B cell (primary cell): Measurements from ENCODE around the gene MRPS27. TPM values are rescaled to one million over a fixed set of nuclear protein-coding genes. Genes with fewer than 3 reads are reported as not detected.
"Not testable (repeated sequence)": the region's sequence is repeated elsewhere in the genome, so short reads cannot be mapped to it uniquely, and the experiment has no call there.

ENCODE experiments used
- ATAC-seq: fragments of 200-7000 bp; cut with Tn5 transposase; one replicate; pipeline ENCODE4 v1.10.0; 2021; ENCODE audit warnings: low read depth, mild to moderate bottlenecking, moderate number of reproducible peaks, moderate library complexity
- CTCF ChIA-PET: fragments of 350-600 bp; sonication (Branson Sonifier 250); formaldehyde crosslinking; loops from one replicate; lab custom pipeline; 2021; ENCODE audit warnings: antibody characterized with exemption, inconsistent platforms; lab: Charles Lee
- POLR2A ChIA-PET: fragments of 350-600 bp; sonication (Branson Sonifier 250); formaldehyde crosslinking; loops from one replicate; lab custom pipeline; 2021; ENCODE audit warnings: antibody characterized with exemption; lab: Charles Lee
- DNase-seq: peaks from one replicate; pipeline ENCODE4 v3.0.0; 2013
- H2AFZ ChIP-seq: 2 replicates; pipeline ENCODE4 v1.6.1; 2012; ENCODE audit warnings: mild to moderate bottlenecking, low read depth, low read length; ENCODE audit not compliant: insufficient read depth, poor library complexity, severe bottlenecking
- H3K27ac ChIP-seq, 2 donors: 1 replicate in 1 of 2; 2 replicates in 1 of 2; pipeline ENCODE4 v1.5.1; 2012 to 2013; ENCODE audit warnings: low read length in 2 of 2, mild to moderate bottlenecking in 2 of 2, moderate library complexity in 1 of 2
- H3K27me3 ChIP-seq, 4 experiments: fragments of 200-600 bp in 1 of 4; sonication (generic) in 1 of 4; replicated peaks in 1 of 4; 1 replicate in 2 of 4; 2 replicates in 2 of 4; pipeline versions ENCODE4 v1.6.1 to v1.7.0; 2013 to 2016; ENCODE audit warnings: low read length in 3 of 4, mild to moderate bottlenecking in 2 of 4, mixed read lengths in 1 of 4, moderate library complexity in 1 of 4; ENCODE audit not compliant: insufficient read depth in 4 of 4, control insufficient read depth in 3 of 4; ENCODE audit errors: control extremely low read depth in 1 of 4
- H3K36me3 ChIP-seq, 2 experiments: replicated peaks in 1 of 2; 1 replicate in 1 of 2; 2 replicates in 1 of 2; pipeline versions ENCODE4 v1.6.1 to v1.7.1; 2013; ENCODE audit warnings: low read length in 1 of 2; ENCODE audit not compliant: insufficient read depth in 2 of 2, control insufficient read depth in 1 of 2; ENCODE audit errors: control extremely low read depth in 1 of 2, extremely low read depth in 1 of 2
- H3K4me1 ChIP-seq, 2 donors: fragments of 200-600 bp in 1 of 2; sonication (generic) in 1 of 2; 1 replicate in 1 of 2; 2 replicates in 1 of 2; pipeline versions ENCODE4 v1.5.1 to v1.6.1; 2013 to 2017; ENCODE audit warnings: low read length in 2 of 2; ENCODE audit not compliant: control insufficient read depth in 2 of 2, insufficient read depth in 2 of 2
- H3K4me2 ChIP-seq: replicated peaks from 2 replicates; pipeline ENCODE3; 2012; ENCODE audit warnings: mild to moderate bottlenecking, low read depth, low read length; ENCODE audit not compliant: poor library complexity, severe bottlenecking
- H3K4me3 ChIP-seq, 5 experiments: fragments of 200-600 bp in 1 of 5; sonication (generic) in 1 of 5; 1 replicate in 3 of 5; 2 replicates in 2 of 5; pipeline versions ENCODE4 v1.5.1 to v1.7.0; 2011 to 2016; ENCODE audit warnings: low read length in 4 of 5, mild to moderate bottlenecking in 4 of 5, low read depth in 2 of 5, control low read depth in 1 of 5, moderate library complexity in 1 of 5; ENCODE audit not compliant: insufficient read depth in 1 of 5; ENCODE audit errors: control extremely low read depth in 1 of 5, extremely low read depth in 1 of 5
- H3K79me2 ChIP-seq: fragments of 200-600 bp; sonication (generic); one replicate; pipeline ENCODE4 v1.6.0; 2016; ENCODE audit warnings: low read length; ENCODE audit not compliant: control insufficient read depth, insufficient read depth
- H3K9ac ChIP-seq: fragments of 200-600 bp; sonication (generic); 2 replicates; pipeline ENCODE4 v1.6.1; 2017; ENCODE audit warnings: mild to moderate bottlenecking, low read length, moderate library complexity
- H3K9me3 ChIP-seq, 3 donors: one replicate each; pipeline versions ENCODE4 v1.6.1 to v1.7.1; 2013; ENCODE audit warnings: low read length in 2 of 3; ENCODE audit not compliant: control insufficient read depth in 2 of 3, insufficient read depth in 1 of 3; ENCODE audit errors: control extremely low read depth in 1 of 3
- H4K20me1 ChIP-seq: 2 replicates; pipeline ENCODE4 v1.6.0; 2012; ENCODE audit warnings: mild to moderate bottlenecking, low read length; ENCODE audit not compliant: insufficient read depth, control insufficient read depth, poor library complexity, severe bottlenecking
- H3K27ac Mint-ChIP-seq: one replicate; pipeline ENCODE4 v1.8.0; 2021; ENCODE audit warnings: mixed read lengths
- H3K27me3 Mint-ChIP-seq: one replicate; pipeline ENCODE4 v1.8.0; 2021; ENCODE audit warnings: mixed read lengths
- H3K4me1 Mint-ChIP-seq: one replicate; pipeline ENCODE4 v1.8.0; 2021; ENCODE audit warnings: mixed read lengths
- H3K4me3 Mint-ChIP-seq: one replicate; pipeline ENCODE4 v1.8.0; 2021; ENCODE audit warnings: mixed read lengths
- H3K9me3 Mint-ChIP-seq: one replicate; pipeline ENCODE4 v1.8.0; 2022; ENCODE audit warnings: mixed read lengths; ENCODE audit not compliant: insufficient read depth
- CTCF ChIP-seq: fragments of 200-600 bp; IDR thresholded peaks from one replicate; pipeline ENCODE4 v1.8.0; 2022; ENCODE audit warnings: antibody characterized with exemption, mild to moderate bottlenecking
- EZH2 ChIP-seq: IDR thresholded peaks from 2 replicates; pipeline ENCODE4 v1.6.1; 2012; ENCODE audit warnings: borderline replicate concordance, low read depth, mild to moderate bottlenecking, moderate library complexity, low read length; ENCODE audit not compliant: insufficient read depth, poor library complexity, severe bottlenecking
- WGBS: methylation state at CpG from one replicate; pipeline ENCODE4 v1.1.5; 2013; ENCODE audit warnings: missing lambda C conversion rate; ENCODE audit not compliant: insufficient coverage; 5-methylcytosine and 5-hydroxymethylcytosine counted together
- intact Hi-C: fragments of 100-400 bp; cut with micrococcal nuclease; formaldehyde crosslinking; loops from one replicate; pipeline ENCODE4 v1.10.0; 2022
- polyA plus RNA-seq: library from polyadenylated mRNA; depleted of rRNA; stranded (reverse); fragments of >200 nt; gene quantifications from 2 replicates; pipeline ENCODE4 v1.2.3, GENCODE V29; 2012
- total RNA-seq, 2 donors: library from RNA; stranded (reverse); fragments of 120-200 nt in 1 of 2; gene quantifications; 1 replicate in 1 of 2; 2 replicates in 1 of 2; pipeline versions ENCODE4 v1.2.3 to v1.2.4, GENCODE V29; 2013 to 2022

MRPS27 gene
- total and polyA plus RNA-seq, 2 donors (not counting 1 experiment from before 2014, with no cell fraction given), result 33.4 to 58.3 TPM

GRCh38 chr5:72319435-72319975 is 535 bp downstream of the MRPS27 start:
- H3K27me3 Mint-ChIP-seq, H3K9me3 ChIP-seq, H3K36me3 ChIP-seq, H3K9me3 Mint-ChIP-seq, H3K27me3 ChIP-seq, H4K20me1 ChIP-seq, intact Hi-C loops, DNase-seq, ATAC-seq: not testable (repeated sequence)
- Histone ChIP-seq H3K4me2 (peak overlapping the region; percentile 92), H3K4me3 (peak overlapping the region; percentile 61 to 98 (median 81)), H3K4me1 (peaks cover 8 to 13% of the 10 kb centered on the region in 2 donors), H2AFZ (peak overlapping the region; percentile 89), H3K79me2 (peaks cover 58% of the 10 kb centered on the region), H3K9ac (peak overlapping the region; percentile 74), H3K27ac (peak overlapping the region in 1 of 2 donors; percentile 56)
- POLR2A ChIA-PET, result interaction anchor here (0.7 to 1.6 kb wide), 4 partner anchors 12 to 765 kb away, joined by 3 to 24 read pairs (median 6); partner anchors contain the start of gene MCCC2
- Mint-ChIP-seq H3K4me1 (peaks cover 32% of the 10 kb centered on the region), H3K27ac (peak overlapping the region; percentile 95), H3K4me3 (peak overlapping the region; percentile 91)
- 8% methylated on average over 21 of the region's 28 CpGs for WGBS
- CTCF ChIA-PET, result interaction anchor here (0.6 to 5.9 kb wide), 5 partner anchors 8 to 494 kb away, joined by 3 to 52 read pairs (median 3); no protein-coding TSS in a partner anchor

- no peak overlapping the region for H2AFZ ChIP-seq
- H3K4me3 Mint-ChIP-seq, result no peak overlapping the region
- peaks cover 56% of the 10 kb centered on the region for H3K79me2 ChIP-seq
- no peaks in the 10 kb centered on the region for H3K9me3 Mint-ChIP-seq
- H3K27ac Mint-ChIP-seq, result no peak overlapping the region
- H3K4me1 Mint-ChIP-seq, result peaks cover 20% of the 10 kb centered on the region
- ChIA-PET CTCF (interaction anchor here (1.5 to 1.8 kb wide), 2 partner anchors 8 to 15 kb away, joined by 4 read pairs; no protein-coding TSS in a partner anchor), POLR2A (no interaction called here)
- H3K9ac ChIP-seq, result no peak overlapping the region
- no peaks in the 10 kb centered on the region for H3K27me3 Mint-ChIP-seq
- TF ChIP-seq EZH2, result no peak
- no peak for TF ChIP-seq CTCF
- no peak overlapping the region for H3K4me3 ChIP-seq
- peaks cover 0 to 18% of the 10 kb centered on the region in 2 experiments for H3K36me3 ChIP-seq
- H3K27me3 ChIP-seq, result no peaks in the 10 kb centered on the region
- intact Hi-C loops, result no loop called here
- 100% methylated on average over 2 of the region's 3 CpGs for WGBS
- no peak overlapping the region for H3K4me2 ChIP-seq
- H3K4me1 ChIP-seq, result peaks cover 8% of the 10 kb centered on the region in 2 donors
- H3K9me3 ChIP-seq, result no peaks in the 10 kb centered on the region
- H3K27ac ChIP-seq, result no peak overlapping the region
- no peaks in the 10 kb centered on the region for H4K20me1 ChIP-seq
- no peak for ATAC-seq
- no peak for DNase-seq
Observed at GRCh38 chr5:72314571-72315172, 5.4 kb downstream of the MRPS27 start.
